Left ventricle myocardium inferior (tissue), 1 donor: ENCODE results near the gene DLL1. TPM values are rescaled to one million over a fixed set of nuclear protein-coding genes. Genes with fewer than 3 reads are reported as not detected.

Experiments used
- DNase-seq: peaks from one replicate; pipeline ENCODE4 v3.0.0-alpha.2; 2020
- H3K27ac ChIP-seq: fragments of 200-600 bp; replicated peaks from 2 replicates; pipeline ENCODE4 v1.8.0; 2021
- H3K27me3 ChIP-seq: fragments of 200-600 bp; 2 replicates; pipeline ENCODE4 v1.8.0; 2021; ENCODE audit warnings: low read depth
- H3K36me3 ChIP-seq: fragments of 200-600 bp; 2 replicates; pipeline ENCODE4 v1.8.0; 2021
- H3K4me1 ChIP-seq: fragments of 200-600 bp; 2 replicates; pipeline ENCODE4 v1.8.0; 2021
- H3K4me3 ChIP-seq: fragments of 200-600 bp; 2 replicates; pipeline ENCODE4 v1.8.0; 2021; ENCODE audit warnings: mild to moderate bottlenecking, moderate library complexity
- H3K9me3 ChIP-seq: fragments of 200-600 bp; replicated peaks from 2 replicates; pipeline ENCODE4 v1.8.0; 2021
- intact Hi-C: fragments of 100-400 bp; cut with micrococcal nuclease; formaldehyde crosslinking; loops from one replicate; pipeline ENCODE4 v1.11.0; 2022
- total RNA-seq: library from RNA; stranded (reverse); fragmentation: NEBNext Ultra II Directional; extraction: Animal tissue kit (Norgen Biotek cat#: 25700); gene quantifications from one replicate; pipeline ENCODE4 v1.2.1, GENCODE V29; 2021
- TF ChIP-seq, protein P1 (sequence below): fragments of 200-600 bp; IDR thresholded peaks from 2 replicates; pipeline ENCODE4 v1.8.0; 2021; ENCODE audit warnings: antibody characterized with exemption, mild to moderate bottlenecking, borderline replicate concordance
- donor health status: DM: no; HTN: yes; CAD: no; lungs with severe emphysema.

Gene DLL1
- total RNA-seq, 1 donor from 2014 or later, result 11.7 TPM

DNA sequence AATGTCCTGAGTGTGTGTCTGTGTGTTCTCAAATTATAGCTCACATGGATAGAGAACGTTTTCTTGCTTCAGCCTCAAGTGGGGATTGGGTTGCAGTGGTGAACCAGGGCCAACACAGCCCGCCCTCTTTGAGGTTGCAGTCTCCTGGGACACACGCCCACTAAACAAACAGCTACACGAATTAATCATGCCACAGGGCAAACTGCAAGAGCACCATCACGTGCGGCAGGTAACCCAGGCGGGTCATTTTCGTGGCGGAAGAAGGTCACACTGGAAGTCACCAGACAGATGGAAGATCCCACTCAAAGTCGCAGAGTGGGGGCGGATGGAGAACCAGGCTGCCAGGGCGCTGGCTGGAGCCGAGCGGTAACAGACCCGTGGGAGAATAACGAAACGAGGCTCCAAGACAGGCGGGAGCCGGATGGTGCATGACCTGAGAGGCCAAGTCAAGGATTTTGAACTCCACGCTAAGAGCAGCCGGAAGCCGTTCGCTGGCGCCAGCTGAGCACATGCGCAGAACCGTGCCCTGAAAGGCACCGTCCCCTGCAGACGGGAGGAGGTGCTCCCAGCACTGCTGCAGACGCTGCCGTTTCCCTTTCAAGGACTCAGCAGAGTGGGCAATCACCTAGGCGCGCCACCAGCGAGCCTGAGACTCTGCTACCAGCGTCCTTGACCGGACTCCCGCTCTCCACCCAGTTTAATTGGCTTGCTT lies 10.7 kb downstream of the DLL1 start:
- Histone ChIP-seq H3K27me3 (no peaks in the 10 kb centered on the region), H3K36me3 (peaks cover 29% of the 10 kb centered on the region), H3K9me3 (no peaks in the 10 kb centered on the region), H3K27ac (peak overlapping the region; percentile 80), H3K4me3 (peak overlapping the region; percentile 57), H3K4me1 (peaks cover 54% of the 10 kb centered on the region)
- peak; percentile 67 for DNase-seq
- TF ChIP-seq, protein P1, sequence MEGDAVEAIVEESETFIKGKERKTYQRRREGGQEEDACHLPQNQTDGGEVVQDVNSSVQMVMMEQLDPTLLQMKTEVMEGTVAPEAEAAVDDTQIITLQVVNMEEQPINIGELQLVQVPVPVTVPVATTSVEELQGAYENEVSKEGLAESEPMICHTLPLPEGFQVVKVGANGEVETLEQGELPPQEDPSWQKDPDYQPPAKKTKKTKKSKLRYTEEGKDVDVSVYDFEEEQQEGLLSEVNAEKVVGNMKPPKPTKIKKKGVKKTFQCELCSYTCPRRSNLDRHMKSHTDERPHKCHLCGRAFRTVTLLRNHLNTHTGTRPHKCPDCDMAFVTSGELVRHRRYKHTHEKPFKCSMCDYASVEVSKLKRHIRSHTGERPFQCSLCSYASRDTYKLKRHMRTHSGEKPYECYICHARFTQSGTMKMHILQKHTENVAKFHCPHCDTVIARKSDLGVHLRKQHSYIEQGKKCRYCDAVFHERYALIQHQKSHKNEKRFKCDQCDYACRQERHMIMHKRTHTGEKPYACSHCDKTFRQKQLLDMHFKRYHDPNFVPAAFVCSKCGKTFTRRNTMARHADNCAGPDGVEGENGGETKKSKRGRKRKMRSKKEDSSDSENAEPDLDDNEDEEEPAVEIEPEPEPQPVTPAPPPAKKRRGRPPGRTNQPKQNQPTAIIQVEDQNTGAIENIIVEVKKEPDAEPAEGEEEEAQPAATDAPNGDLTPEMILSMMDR, result no peak
- intact Hi-C loops, result no loop called here

GRCh38 chr6:170279426-170279825 lies 11.5 kb downstream of the DLL1 start:
- Histone ChIP-seq H3K9me3 (no peaks in the 10 kb centered on the region), H3K4me3 (no peak overlapping the region), H3K27ac (peak overlapping the region; percentile 80), H3K4me1 (peaks cover 57% of the 10 kb centered on the region), H3K27me3 (no peaks in the 10 kb centered on the region), H3K36me3 (peaks cover 22% of the 10 kb centered on the region)
- DNase-seq, result no peak
- TF ChIP-seq, protein P1, result no peak
- intact Hi-C loops, result no loop called here

GRCh38 chr6:170278743-170279094 lies 12.2 kb downstream of the DLL1 start:
- intact Hi-C loops, result no loop called here
- H3K4me1 ChIP-seq, result peaks cover 60% of the 10 kb centered on the region
- no peak for DNase-seq

DNA sequence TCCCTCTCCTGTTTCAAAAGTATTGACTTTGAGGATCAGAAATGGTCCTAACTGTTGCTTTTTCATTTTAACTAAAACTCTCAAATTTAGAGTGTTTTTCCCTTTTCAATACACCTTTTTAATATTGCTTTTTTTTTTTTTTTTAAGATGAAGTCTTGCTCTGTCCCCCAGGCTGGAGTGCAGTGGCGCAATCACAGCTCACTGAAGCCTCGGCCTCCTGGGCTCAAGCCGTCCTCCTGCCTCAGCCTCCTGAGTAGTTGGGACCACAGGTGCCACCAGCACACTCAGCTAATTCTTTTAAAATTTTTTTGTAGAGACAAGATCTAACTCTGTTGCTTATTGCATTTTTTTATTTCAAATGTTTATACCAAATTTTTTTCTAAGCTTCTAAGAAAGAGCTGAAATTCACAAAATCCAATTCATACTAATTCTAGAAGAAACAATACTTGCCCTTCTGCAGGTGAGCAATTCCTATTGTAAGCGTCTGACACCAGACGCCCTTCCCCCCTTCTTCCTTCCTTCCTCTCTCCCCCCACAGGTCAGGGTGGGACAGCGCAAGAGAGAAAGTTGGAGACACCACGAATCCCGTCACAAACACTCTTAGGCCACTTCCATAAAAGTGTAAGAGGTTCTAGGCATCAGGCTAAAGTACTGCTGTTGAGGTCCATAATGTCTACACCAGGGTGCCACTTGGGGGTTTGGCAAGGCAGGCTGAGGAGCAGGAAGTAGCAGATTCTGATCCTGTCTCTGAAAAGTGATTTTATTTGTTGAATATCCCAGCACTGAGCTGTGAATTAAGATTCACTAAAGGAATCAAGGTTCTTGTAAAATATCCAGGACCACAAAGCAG lies 12.8 kb downstream of the DLL1 start:
- H3K36me3 ChIP-seq, result peaks cover 8% of the 10 kb centered on the region
- peak overlapping the region; percentile 87 for H3K27ac ChIP-seq
- intact Hi-C loops, result no loop called here
- DNase-seq, result no peak
- TF ChIP-seq, protein P1, result no peak
- peaks cover 60% of the 10 kb centered on the region for H3K4me1 ChIP-seq
- H3K4me3 ChIP-seq, result no peak overlapping the region
- H3K9me3 ChIP-seq, result no peaks in the 10 kb centered on the region
- no peaks in the 10 kb centered on the region for H3K27me3 ChIP-seq

More at GRCh38 chr6:170278743-170279094, 12.2 kb downstream of the DLL1 start:
- Histone ChIP-seq H3K27me3 (no peaks in the 10 kb centered on the region), H3K36me3 (peaks cover 14% of the 10 kb centered on the region), H3K27ac (peak overlapping the region; percentile 87), H3K4me3 (no peak overlapping the region), H3K9me3 (no peaks in the 10 kb centered on the region)
- TF ChIP-seq, protein P1, result no peak

GRCh38 chr6:170276369-170277057 lies 14.4 kb downstream of the DLL1 start:
- Histone ChIP-seq H3K36me3 (no peaks in the 10 kb centered on the region), H3K4me1 (peaks cover 60% of the 10 kb centered on the region), H3K9me3 (no peaks in the 10 kb centered on the region), H3K27me3 (no peaks in the 10 kb centered on the region), H3K27ac (peak overlapping the region; percentile 87), H3K4me3 (peak overlapping the region; percentile 39)
- intact Hi-C loops, result no loop called here
- TF ChIP-seq, protein P1, result no peak
- DNase-seq, result peak; percentile 79
